ENCODE data around the gene TSHZ2.

- TF ChIP-seq CTCF (IDR thresholded peaks at IDR 0.05; ENCODE audit: insufficient read depth, low read depth, low read length) (no peak), EZH2 (IDR thresholded peaks at IDR 0.05; ENCODE audit: insufficient read depth, low read length) (no peak)
These were observed 44.4 kb downstream of the TSHZ2 start for GRCh38 chr20:53016534-53017042.

Data from astrocyte (in vitro differentiated cells and primary cell).